SU-DHL-6 (cell line): ENCODE results near the gene CAMK1D.

Experiments
- H2AFZ ChIP-seq: fragments of 200-600 bp; sonication (generic); 2 replicates; pipeline ENCODE4 v1.6.1; 2014; ENCODE audit warnings: low read depth, mild to moderate bottlenecking, moderate library complexity, mixed read lengths, antibody characterized with exemption, low read length; ENCODE audit not compliant: severe bottlenecking
- H3F3A ChIP-seq: fragments of 200-600 bp; shearing (Covaris generic); 2 replicates; pipeline ENCODE4 v1.6.0; 2016; ENCODE audit warnings: antibody characterized with exemption, mild to moderate bottlenecking; ENCODE audit not compliant: insufficient read depth
- H3K27ac ChIP-seq: fragments of 200-600 bp; sonication (generic); 2 replicates; pipeline ENCODE4 v1.5.1; 2016; ENCODE audit warnings: low read depth, mild to moderate bottlenecking, low read length, moderate library complexity, mixed read lengths
- H3K27me3 ChIP-seq: fragments of 200-600 bp; sonication (generic), shearing (Covaris generic); 2 replicates; pipeline ENCODE4 v1.6.0; 2014; ENCODE audit warnings: mild to moderate bottlenecking, low read length
- H3K36me3 ChIP-seq: fragments of 200-600 bp; sonication (generic); 2 replicates; pipeline ENCODE4 v1.6.1; 2014; ENCODE audit warnings: mild to moderate bottlenecking, low read length, mixed read lengths
- H3K4me2 ChIP-seq: fragments of 300-600, 200-600 bp; shearing (Covaris generic), sonication (generic); 2 replicates; pipeline ENCODE4 v1.6.0; 2014; ENCODE audit warnings: low read length, low read depth, mild to moderate bottlenecking; ENCODE audit not compliant: poor library complexity, severe bottlenecking
- H3K4me3 ChIP-seq: fragments of 200-600 bp; sonication (generic); 2 replicates; pipeline ENCODE4 v1.5.1; 2014; ENCODE audit warnings: antibody characterized with exemption, low read length, mild to moderate bottlenecking, mixed read lengths; ENCODE audit not compliant: insufficient read depth, poor library complexity, severe bottlenecking
- H3K79me2 ChIP-seq: fragments of 200-600 bp; sonication (generic); 2 replicates; pipeline ENCODE4 v1.6.1; 2014; ENCODE audit warnings: mild to moderate bottlenecking, low read length, moderate library complexity; ENCODE audit not compliant: insufficient read depth
- H3K9ac ChIP-seq: fragments of 200-600 bp; sonication (generic); 2 replicates; pipeline ENCODE4 v1.7.0; 2014; ENCODE audit warnings: mild to moderate bottlenecking, low read length
- H3K9me2 ChIP-seq: fragments of 200-600 bp; sonication (generic); replicated peaks from 2 replicates; pipeline ENCODE4 v1.6.1; 2014; ENCODE audit warnings: low read length; ENCODE audit not compliant: insufficient read depth
- H3K9me3 ChIP-seq: fragments of 200-600 bp; sonication (generic); 2 replicates; pipeline ENCODE4 v1.6.1; 2014; ENCODE audit warnings: low read length, mixed read lengths; ENCODE audit not compliant: insufficient read depth
- H4K20me1 ChIP-seq: fragments of 200-600 bp; sonication (generic); 2 replicates; pipeline ENCODE4 v1.6.1; 2014; ENCODE audit warnings: low read depth, mild to moderate bottlenecking, antibody characterized with exemption, low read length, moderate library complexity, mixed read lengths
- EZH2phosphoT487 ChIP-seq: fragments of 200-600 bp; sonication (generic), shearing (Covaris generic); conservative IDR thresholded peaks from 2 replicates; pipeline ENCODE4 v1.6.1; 2018; ENCODE audit warnings: mild to moderate bottlenecking, antibody characterized with exemption, low read length, moderate library complexity, mixed read lengths
- TF ChIP-seq, protein P1 (sequence below): fragments of 200-600 bp; sonication (generic); IDR thresholded peaks from one replicate; pipeline ENCODE4 v1.5.1; 2017; ENCODE audit warnings: antibody characterized with exemption, mild to moderate bottlenecking, low read length, moderate library complexity; ENCODE audit not compliant: insufficient read depth, poor library complexity, severe bottlenecking

CAMK1D gene

DNA sequence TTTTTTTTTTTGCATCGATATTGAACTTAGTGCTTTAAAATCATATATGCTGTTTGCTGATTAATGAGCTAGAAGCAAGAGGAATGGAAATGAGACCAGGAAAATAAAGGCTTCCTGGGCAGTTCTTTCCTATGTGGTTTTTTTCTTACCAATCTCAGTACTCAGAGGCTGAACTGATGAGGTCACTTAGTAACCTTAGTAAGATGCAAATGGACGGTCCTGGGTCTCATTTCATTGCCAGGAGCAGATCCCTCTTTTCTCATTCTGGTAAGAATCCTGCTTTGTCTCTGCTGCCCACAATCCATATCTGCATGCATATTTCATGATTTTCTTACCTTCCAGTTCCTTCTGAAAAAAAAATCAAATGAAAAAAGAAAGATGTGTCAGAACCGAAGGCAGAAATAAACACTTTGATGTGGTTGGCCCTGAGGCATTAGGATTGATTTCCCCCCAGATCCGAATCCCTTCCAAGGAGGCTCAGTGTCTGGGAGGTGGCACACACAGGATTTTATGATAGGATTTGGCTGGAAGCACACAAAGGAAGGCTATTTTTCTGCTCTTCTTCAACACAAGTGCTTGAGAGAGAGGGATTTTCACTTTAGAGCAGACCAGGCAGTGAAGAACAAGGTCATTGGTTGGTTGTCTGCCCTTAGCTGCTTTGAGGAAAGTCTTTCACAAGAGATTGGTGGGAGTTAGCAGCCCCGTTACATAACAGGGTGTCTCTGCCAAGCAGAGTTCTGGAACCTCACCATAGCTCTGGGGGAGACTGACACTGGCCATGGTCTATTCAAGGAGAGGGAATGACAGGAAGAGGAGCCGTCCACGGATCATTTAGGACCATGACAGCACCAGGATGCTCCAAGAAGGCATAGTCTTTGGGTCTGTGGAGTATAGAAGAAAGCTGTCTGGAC, 150.0 kb downstream of the CAMK1D start:
- H3K4me2 ChIP-seq: no peak overlapping the region
- H3K9me2 ChIP-seq: no peaks in the 10 kb centered on the region
- H3K9me3 ChIP-seq: no peaks in the 10 kb centered on the region
- H3K36me3 ChIP-seq: no peaks in the 10 kb centered on the region
- no peak overlapping the region for H3K27ac ChIP-seq
- H4K20me1 ChIP-seq: peaks cover 3% of the 10 kb centered on the region; the same call in 1 of the 2 replicates
- TF ChIP-seq EZH2phosphoT487: no peak
- TF ChIP-seq, protein P1, sequence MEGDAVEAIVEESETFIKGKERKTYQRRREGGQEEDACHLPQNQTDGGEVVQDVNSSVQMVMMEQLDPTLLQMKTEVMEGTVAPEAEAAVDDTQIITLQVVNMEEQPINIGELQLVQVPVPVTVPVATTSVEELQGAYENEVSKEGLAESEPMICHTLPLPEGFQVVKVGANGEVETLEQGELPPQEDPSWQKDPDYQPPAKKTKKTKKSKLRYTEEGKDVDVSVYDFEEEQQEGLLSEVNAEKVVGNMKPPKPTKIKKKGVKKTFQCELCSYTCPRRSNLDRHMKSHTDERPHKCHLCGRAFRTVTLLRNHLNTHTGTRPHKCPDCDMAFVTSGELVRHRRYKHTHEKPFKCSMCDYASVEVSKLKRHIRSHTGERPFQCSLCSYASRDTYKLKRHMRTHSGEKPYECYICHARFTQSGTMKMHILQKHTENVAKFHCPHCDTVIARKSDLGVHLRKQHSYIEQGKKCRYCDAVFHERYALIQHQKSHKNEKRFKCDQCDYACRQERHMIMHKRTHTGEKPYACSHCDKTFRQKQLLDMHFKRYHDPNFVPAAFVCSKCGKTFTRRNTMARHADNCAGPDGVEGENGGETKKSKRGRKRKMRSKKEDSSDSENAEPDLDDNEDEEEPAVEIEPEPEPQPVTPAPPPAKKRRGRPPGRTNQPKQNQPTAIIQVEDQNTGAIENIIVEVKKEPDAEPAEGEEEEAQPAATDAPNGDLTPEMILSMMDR: no peak
- H3K4me3 ChIP-seq: no peak overlapping the region
- H2AFZ ChIP-seq: no peak overlapping the region
- no peaks in the 10 kb centered on the region for H3K27me3 ChIP-seq
- H3K79me2 ChIP-seq: peaks cover 98% of the 10 kb centered on the region
- H3F3A ChIP-seq: no peaks in the 10 kb centered on the region
- no peak overlapping the region for H3K9ac ChIP-seq

DNA sequence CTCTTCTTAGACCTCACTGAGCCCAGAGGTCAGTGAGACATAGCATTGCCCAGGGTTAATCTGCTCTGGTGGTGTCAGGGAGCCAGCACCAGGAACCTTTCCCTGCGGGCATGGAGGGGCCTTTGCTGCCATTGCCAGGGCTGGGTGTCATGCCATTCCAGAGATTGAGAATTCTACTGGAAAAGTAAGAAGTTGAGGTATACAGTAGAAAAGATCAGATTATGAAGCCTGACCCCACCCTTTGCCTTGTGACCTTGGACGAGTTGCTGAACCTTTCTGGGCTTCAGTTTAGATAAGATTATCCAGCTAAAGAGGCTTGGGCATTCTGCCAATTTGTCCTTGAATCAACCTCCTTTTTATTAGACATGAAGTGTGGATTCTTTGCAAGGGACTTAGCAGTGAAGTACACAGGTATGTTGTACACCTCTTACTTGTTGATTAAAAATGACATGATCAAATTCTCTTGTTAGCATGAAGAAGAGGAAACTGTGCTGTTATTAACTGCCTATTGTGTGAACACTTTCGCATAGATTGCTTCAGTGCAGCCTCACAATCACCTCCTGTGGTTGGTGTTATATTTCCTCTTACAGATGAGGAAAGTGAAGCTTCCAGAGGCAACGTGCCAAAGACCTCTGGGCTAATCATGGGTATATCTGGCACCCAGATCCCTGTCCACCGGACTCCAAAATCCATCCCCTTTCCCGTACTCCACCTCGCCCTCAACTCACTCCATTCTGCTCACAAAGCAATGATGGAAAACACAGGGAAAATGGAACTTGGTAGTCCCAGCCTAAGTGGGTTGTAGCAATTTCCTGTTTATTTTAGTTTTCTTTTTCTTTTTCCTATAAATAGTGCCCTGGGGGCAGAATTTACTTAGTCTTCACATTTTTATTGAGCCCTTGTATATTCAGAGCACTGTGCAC, 151.3 kb downstream of the CAMK1D start:
- no peaks in the 10 kb centered on the region for H3K9me2 ChIP-seq
- no peak overlapping the region for H3K4me3 ChIP-seq
- no peaks in the 10 kb centered on the region; the same call in 1 of the 2 replicates for H4K20me1 ChIP-seq
- H3K4me2 ChIP-seq: no peak overlapping the region
- no peaks in the 10 kb centered on the region for H3K9me3 ChIP-seq
- H3K9ac ChIP-seq: no peak overlapping the region
- H3K36me3 ChIP-seq: no peaks in the 10 kb centered on the region
- H3F3A ChIP-seq: no peaks in the 10 kb centered on the region
- peaks cover 100% of the 10 kb centered on the region for H3K79me2 ChIP-seq
- no peaks in the 10 kb centered on the region for H3K27me3 ChIP-seq
- no peak for TF ChIP-seq EZH2phosphoT487
- TF ChIP-seq, protein P1: no peak
- H3K27ac ChIP-seq: no peak overlapping the region
- no peak overlapping the region for H2AFZ ChIP-seq

DNA sequence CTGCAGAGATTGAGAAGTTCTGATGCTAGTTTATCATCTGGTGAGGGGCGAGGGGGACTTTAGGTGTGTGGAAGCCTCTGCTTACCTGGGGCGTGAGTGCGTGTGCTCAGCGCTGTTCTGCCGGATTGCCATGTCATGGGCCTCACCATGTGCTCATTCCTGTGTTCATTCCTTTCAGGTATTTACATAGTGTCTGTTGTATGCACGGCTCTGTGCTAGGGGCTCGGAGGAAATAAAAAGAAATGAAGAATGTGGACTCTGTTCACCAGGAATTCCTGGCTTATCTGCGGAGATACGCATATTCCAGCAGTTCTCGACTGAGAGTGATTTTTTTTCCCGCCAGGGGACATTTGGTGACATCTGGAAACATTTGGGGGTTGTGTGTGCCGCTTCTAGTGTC, 152.0 kb downstream of the CAMK1D start:
- no peaks in the 10 kb centered on the region for H3K9me3 ChIP-seq
- no peaks in the 10 kb centered on the region; the same call in 1 of the 2 replicates for H4K20me1 ChIP-seq
- H3F3A ChIP-seq: no peaks in the 10 kb centered on the region
- H2AFZ ChIP-seq: no peak overlapping the region
- no peak overlapping the region for H3K4me2 ChIP-seq
- no peaks in the 10 kb centered on the region for H3K9me2 ChIP-seq
- H3K27me3 ChIP-seq: no peaks in the 10 kb centered on the region
- H3K4me3 ChIP-seq: no peak overlapping the region
- no peaks in the 10 kb centered on the region for H3K36me3 ChIP-seq
- no peak overlapping the region for H3K9ac ChIP-seq
- TF ChIP-seq EZH2phosphoT487: no peak
- TF ChIP-seq, protein P1: no peak
- H3K79me2 ChIP-seq: peaks cover 100% of the 10 kb centered on the region
- H3K27ac ChIP-seq: no peak overlapping the region
